Omental fat pad (tissue), 4 donors: ENCODE measurements around the gene CCDC182. TPM values are rescaled to one million over a fixed set of nuclear protein-coding genes. Genes with fewer than 3 reads are reported as not detected.

Experiments
- ATAC-seq: fragments of 150-250 bp; one replicate; pipeline ENCODE4 v1.9.1; 2016; ENCODE audit warnings: mild to moderate bottlenecking, moderate library complexity; ENCODE audit not compliant: low FRiP score
- DNase-seq: peaks from one replicate; pipeline ENCODE4 v3.0.0-alpha.2; 2019; ENCODE audit warnings: low spot score
- CTCF ChIP-seq, 3 donors: fragments of 450-650 bp; IDR thresholded peaks; one replicate each; pipeline ENCODE4 v1.5.1; 2016 to 2017; ENCODE audit warnings: antibody characterized with exemption in 3 of 3, mild to moderate bottlenecking in 3 of 3, moderate library complexity in 2 of 3
- total RNA-seq, 4 donors: library from RNA; depleted of rRNA; stranded (reverse); fragments of >200 nt; gene quantifications; one replicate each; pipeline ENCODE4 v1.1.0, GENCODE V29; 2016

CCDC182 gene
- total RNA-seq, 4 donors from 2014 or later = not detected

GRCh38 chr17:57758654-57759053 is 13.6 kb upstream of the CCDC182 start:
- no peak for DNase-seq
- no peak for TF ChIP-seq CTCF (IDR thresholded peaks at IDR 0.05)
- no peak for ATAC-seq

DNA sequence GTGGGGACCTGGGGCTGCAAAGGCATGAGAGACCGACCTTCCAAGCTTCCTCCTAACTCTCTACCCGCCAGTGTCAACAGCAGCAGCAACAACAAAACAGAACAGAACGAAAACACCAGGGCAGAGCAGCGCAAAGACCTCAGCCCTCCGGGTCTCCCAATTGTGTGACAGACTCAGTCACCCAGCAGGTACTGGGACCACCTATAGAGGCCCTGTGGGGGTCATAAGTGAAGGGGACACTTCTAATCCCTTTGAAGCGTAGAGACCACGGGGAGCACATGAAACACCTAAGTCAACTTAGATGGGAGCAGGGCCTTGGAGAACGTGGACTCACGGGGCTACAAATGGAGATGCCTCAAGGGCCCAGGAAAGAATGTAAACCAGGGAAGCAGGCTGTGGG is 12.6 kb upstream of the CCDC182 start:
- TF ChIP-seq CTCF (IDR thresholded peaks at IDR 0.05) = no peak
- ATAC-seq (no peak), DNase-seq (no peak)

GRCh38 chr17:57756951-57757350 is 11.9 kb upstream of the CCDC182 start:
- ATAC-seq (no peak), DNase-seq (no peak)
- TF ChIP-seq CTCF (IDR thresholded peaks at IDR 0.05) = no peak

GRCh38 chr17:57755480-57756070 is 10.5 kb upstream of the CCDC182 start:
- ATAC-seq (no peak), DNase-seq (no peak)
- TF ChIP-seq CTCF (IDR thresholded peaks at IDR 0.05) = no peak

- DNase-seq (no peak), ATAC-seq (no peak)
- no peak for TF ChIP-seq CTCF (IDR thresholded peaks at IDR 0.05)
These were observed 7.2 kb upstream of the CCDC182 start for GRCh38 chr17:57752031-57752905.

DNA sequence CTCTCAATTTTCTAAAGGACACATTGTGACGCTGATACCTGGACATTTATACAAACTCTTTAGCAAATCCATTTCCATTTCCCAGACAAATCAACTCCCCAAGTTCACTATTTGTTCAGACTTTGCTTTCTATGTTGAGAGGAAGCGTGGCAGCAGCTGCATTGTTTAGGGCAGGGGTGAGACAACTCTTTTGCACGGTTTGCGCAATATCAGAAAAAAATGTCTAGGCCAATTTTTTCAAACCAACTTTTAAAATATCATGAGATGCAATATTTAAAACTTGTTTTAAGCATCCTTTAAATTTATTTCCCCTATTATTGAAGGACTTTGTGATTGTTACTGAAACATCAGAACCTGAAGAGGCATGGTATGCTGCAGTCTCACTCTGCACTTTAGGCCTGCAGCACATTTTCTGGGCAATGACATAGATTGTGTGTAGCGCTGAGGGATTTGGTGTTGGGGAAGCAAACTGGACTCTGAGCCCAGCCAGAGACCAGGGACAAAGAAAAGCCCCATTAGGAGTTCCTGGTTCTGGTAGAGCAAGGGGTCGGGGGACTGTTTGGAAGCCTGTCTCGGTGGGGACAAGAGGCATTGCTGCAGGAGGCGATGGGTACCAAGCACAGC is 6.4 kb upstream of the CCDC182 start:
- TF ChIP-seq CTCF (IDR thresholded peaks at IDR 0.05) = no peak
- ATAC-seq (no peak), DNase-seq (no peak)
